NCI-H2171 treated with DMSO at 0.1 percent for 48 hours (cell line): ENCODE measurements around the gene XRN2.
"Not testable (repeated sequence)": the region's sequence is repeated elsewhere in the genome, so short reads cannot be mapped to it uniquely, and the experiment has no call there.

ENCODE experiments used
- DNase-seq: peaks from one replicate; lab custom pipeline; 2025; lab: John Stamatoyannopoulos, UW

The XRN2 gene

DNA sequence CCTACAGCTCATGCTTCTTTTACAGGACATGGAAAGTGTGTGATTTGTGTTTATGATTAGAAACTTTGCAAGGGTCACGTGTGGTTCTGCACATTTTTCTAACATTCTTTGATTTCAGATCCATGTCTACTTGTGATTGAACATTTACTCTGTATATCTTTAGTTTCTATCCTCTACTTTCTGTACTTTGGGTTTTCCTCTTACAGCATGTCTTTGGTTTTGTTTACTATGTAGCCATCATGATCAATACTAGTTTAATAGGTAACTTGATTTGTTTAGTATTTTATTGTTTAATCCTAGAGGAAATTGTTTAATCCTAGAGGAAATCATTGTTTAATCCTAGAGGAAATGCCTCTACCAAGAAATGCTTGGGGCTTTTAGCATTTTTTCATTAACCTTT lies 41.8 kb downstream of the XRN2 start:
- no peak for DNase-seq

GRCh38 chr20:21352703-21353102 lies 49.6 kb downstream of the XRN2 start:
- peak; percentile 7 for DNase-seq

DNA sequence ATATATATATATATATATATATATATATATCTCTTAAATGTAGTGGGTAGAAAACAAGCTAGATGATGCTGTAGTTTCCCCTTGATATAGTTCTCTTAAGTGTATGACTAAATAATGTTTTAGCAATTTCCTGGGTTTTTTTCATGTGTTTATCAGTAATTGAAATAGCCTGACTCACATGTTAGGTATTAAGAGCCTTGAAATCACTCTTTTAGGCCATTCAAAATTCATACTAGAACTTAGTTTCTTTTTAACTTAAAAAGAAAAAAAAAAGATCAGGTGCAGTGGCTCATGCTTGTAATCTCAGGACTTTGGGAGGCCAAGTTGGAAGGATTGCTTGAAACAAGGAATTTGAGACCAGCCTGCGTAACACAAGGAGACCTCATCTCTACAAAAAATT lies 50.1 kb downstream of the XRN2 start:
- DNase-seq: no peak

DNA sequence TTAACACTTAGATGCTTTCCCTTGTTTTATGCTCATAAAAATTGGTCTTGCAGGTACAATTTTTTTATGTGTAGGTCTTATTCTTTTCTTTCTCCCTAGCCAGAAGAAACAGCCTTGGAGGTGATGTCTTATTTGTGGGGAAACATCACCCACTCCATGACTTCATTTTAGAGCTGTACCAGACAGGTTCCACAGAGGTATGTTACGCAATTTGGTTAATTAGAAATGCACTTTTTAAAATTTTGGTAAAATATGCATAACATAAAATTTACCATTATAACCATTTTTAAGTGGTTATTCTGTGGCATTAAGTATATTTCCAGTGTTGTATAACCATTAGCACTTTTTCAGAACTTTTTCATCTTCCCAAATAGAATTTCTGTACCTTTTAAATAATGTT lies 52.9 kb downstream of the XRN2 start:
- no peak for DNase-seq

DNA sequence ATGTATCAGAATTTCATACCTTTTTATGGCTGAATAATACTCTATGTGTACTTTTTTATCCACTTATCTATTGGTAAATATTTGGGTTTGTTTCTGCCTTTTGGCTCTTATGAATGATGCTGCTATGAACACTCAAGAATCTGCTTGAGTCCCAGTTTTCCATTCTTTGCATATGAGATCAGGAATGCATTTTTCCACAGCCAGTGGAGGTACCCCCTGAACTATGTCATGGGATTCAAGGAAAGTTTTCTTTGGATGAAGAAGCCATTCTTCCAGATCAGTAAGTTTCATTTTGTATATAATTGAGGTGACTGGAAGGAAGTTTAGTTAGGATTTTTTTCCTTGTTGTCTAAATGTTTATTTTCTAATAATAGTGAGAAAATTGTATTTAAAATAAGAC lies 53.3 kb downstream of the XRN2 start:
- no peak for DNase-seq

GRCh38 chr20:21357844-21358243 lies 54.7 kb downstream of the XRN2 start:
- DNase-seq: no peak

- DNase-seq: no peak
Measured at GRCh38 chr20:21358737-21359136, 55.6 kb downstream of the XRN2 start.

DNA sequence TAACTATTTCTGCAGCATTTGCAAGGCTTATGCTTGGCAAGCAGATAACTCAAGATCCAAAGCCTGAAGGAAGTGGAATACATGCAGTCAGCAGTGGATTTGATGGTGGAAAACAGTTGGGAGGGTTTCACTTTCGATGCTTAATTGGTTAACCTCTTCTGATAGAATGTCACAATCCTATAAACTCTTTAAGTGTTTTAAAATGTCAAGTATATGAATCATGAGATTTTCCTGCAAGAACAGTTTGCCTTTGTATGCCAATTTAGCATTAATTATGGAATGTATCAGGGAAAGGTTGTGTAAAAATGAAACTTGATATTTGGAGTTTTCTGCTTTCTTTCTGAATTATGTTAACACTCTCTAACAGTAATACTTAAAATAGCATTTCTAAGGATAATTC lies 57.6 kb downstream of the XRN2 start:
- DNase-seq: no peak

GRCh38 chr20:21361266-21361665 lies 58.1 kb downstream of the XRN2 start:
- DNase-seq: no peak

- DNase-seq: no peak
Measured at GRCh38 chr20:21364413-21364812, 61.3 kb downstream of the XRN2 start.

DNA sequence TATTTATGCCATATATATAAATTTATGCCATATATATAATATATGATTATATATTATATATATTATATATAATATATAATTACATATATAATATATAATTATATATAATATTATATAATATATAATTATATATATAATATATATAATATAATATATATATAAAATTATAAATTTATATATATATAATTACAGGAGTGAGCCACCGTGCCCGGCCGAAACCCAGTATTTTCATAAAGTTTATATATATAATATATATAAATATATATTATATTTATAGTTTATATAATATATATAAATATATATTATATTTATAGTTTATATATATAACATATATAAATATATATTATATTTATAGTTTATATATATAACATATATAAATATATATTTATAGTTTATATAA lies 62.6 kb downstream of the XRN2 start:
- DNase-seq: no peak

DNA sequence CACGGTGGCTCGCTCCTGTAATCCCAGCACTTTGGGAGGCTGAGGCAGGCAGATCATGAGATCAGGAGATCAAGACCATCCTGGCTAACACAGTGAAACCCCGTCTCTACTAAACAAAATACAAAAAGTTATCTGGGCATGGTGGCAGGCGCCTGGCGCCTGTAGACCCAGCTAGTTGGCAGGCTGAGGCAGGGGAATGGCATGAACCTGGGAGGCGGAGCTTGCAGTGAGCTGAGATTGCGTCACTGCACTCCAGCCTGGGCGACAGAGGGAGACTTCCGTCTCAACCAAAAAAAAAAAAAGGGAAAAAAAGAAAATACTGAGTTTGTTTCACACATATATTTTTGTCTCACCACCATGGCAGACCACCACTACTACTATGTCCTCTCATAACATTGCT lies 63.1 kb downstream of the XRN2 start:
- not testable (repeated sequence) for DNase-seq

DNA sequence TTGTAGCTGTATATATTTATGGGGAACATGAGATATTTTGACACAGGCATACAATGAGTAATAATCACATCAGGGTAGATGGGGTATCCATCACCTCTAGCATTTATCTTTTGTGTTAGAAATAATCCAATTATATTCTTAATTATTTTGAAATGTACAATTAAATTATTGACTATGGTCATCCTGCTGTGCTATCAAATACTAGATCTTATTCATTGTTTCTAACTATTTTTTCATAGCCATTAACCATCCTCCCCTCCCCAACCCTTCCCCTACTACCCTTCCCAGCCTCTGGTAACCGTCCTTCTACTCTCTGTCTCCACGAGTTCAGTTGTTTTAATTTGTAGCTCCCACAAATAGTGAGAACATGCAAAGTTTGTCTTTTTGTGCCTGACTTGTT lies 65.7 kb downstream of the XRN2 start:
- DNase-seq: no peak

- no peak for DNase-seq
Measured at GRCh38 chr20:21371193-21371592, 68.1 kb downstream of the XRN2 start.

- DNase-seq: no peak
Measured at GRCh38 chr20:21372016-21372415, 68.9 kb downstream of the XRN2 start.

DNA sequence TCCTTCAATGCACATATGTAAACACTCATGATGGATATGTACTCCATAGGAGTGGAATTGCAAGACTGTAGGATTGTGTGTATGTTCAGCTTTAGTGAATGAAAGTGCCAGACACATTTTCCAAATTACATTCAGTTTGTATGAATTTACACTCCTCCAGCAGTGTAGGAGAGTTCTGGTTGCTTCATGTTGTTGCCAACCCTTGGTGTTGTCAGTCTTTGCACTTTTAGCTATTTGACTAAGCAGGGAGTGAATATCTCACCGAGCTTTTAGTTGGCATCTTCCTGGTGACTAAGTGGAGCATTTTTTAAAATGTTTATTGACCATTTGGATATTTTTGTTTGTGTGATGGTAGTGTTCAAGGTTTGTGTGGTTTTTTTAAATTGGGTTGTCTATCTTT lies 70.3 kb downstream of the XRN2 start:
- DNase-seq: no peak

DNA sequence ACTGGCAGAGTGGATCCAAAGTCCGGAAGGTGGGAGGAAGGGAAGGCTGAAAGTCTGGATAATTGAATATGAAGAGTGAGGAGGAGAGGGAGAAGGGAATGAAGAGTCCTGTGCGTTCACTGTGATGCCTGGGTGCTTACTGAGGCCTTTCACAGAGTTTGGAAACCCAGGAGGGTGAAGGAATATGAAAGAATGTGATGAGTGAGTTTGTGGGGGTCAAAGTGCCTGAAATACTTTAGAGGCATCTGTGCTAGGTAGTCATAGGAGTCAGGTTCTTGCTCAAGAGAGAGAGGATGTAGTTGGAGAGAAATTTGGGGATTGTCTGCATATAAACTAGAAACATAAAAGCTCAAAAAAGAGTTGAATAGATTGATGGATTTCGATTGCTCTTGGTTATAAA lies 73.5 kb downstream of the XRN2 start:
- no peak for DNase-seq

- no peak for DNase-seq
Measured at GRCh38 chr20:21377701-21378100, 74.6 kb downstream of the XRN2 start.

DNA sequence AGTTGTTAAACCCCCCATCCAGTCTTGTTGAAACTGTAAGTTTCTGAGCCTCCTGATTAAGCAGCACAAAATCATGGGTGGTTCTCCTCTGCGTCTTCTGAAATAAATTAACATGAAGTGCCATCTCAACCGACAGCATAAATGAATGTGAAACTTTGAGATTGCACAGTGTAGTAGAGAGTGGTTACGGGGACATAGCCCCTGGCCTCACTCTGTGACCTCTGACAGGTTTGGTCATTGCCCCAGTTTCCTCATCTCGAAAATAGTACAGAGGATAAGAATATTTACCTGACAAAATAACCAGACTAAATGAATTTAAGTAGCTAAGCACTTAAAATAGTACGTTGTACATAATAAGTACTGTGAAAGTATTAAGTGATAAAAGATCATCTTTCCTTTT lies 75.1 kb downstream of the XRN2 start:
- no peak for DNase-seq

- no peak for DNase-seq
Measured at GRCh38 chr20:21380711-21381110, 77.6 kb downstream of the XRN2 start.

DNA sequence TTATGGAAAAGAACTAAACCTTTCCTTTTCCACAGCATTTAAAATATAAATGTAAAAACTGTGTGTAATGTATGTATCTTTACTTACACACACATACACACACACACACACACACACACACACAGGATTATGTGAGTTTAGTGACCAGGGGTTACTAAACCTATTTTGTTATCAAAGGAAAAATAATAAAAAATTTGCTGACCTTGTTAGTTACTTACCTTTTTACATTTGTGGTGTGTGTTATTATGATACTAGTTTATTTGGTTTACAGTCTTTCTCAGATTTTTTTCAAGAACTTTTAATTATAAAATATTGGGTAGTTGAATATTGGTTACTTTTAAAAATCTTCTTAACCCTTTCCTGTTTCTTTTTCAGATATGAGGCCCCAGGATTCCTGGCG lies 78.5 kb downstream of the XRN2 start:
- DNase-seq: no peak

GRCh38 chr20:21384308-21384892 lies 81.3 kb downstream of the XRN2 start:
- DNase-seq: no peak

- DNase-seq: no peak
Measured at GRCh38 chr20:21386111-21386510, 83.0 kb downstream of the XRN2 start.

DNA sequence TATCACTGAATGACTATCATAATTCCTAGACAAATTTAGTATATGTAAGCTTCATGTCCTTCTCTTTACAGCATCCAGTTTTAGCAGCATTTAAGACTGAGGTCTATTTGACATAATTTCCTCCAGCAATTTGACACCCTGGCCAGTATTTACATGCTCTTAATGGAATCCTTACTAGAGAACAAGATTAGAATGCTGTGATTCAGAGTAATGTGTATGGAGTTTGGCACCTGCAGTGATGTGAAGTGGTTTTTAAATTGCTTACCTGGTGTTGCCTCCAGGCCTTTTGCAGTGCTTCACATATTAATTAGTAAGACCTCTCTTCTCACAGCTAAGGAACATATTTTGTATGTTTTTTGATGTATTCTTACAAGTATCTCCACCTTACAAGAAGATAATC lies 84.4 kb downstream of the XRN2 start:
- DNase-seq: peak; percentile 18

DNA sequence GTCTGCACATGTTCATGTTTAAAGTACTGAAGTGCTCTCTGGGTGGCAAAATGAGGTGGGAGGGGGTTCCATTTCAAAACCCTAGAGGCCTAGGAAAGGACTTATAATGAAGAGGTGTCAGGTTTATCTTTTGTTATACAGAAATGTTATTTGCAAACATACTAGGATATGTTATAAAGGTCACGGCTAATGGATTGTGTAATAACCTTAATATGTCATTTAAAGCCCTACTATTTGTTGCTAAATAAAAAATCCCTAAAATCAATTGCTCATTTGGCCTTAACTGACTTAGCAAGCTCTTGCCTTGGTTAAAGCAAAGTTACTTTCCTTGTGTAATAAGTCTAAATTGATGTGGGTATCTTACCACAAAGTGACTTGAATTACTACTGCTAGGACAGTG lies 85.4 kb downstream of the XRN2 start:
- no peak for DNase-seq
